GM12873 (cell line): ENCODE results near the gene S1PR1.

Experiments used
- TF ChIP-seq, protein P1 (sequence below): IDR thresholded peaks from 2 replicates; pipeline ENCODE4 v1.5.1; 2012; ENCODE audit warnings: low read depth, mild to moderate bottlenecking, moderate library complexity, low read length, control low read depth; ENCODE audit not compliant: insufficient read depth; ENCODE audit errors: missing control alignments

The S1PR1 gene

DNA sequence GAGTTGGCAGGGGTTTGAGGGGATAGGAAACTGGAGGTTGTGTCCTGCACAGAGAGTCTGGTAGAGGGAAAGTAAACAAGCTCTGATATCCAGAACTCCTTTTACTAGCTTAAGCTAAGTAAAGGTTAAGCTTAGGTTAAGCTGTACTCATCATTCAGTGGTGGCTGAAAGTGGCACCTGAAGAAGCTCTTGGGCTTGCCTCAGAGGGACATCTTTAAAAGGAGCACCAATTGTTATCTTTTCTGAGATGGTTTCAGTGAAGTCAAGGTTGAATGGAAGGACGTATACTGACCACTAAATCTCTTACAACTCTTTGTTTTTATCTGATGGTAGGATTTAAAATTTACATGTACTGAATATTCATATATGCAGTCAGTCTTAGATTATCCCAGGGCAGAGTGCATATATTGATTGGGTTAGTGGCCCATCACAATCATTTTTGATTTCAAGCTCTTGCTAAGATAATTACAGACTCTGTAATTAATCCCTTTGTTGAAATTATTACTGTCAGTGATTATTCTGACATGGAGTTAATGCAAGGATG lies 43.3 kb downstream of the S1PR1 start:
- TF ChIP-seq, protein P1, sequence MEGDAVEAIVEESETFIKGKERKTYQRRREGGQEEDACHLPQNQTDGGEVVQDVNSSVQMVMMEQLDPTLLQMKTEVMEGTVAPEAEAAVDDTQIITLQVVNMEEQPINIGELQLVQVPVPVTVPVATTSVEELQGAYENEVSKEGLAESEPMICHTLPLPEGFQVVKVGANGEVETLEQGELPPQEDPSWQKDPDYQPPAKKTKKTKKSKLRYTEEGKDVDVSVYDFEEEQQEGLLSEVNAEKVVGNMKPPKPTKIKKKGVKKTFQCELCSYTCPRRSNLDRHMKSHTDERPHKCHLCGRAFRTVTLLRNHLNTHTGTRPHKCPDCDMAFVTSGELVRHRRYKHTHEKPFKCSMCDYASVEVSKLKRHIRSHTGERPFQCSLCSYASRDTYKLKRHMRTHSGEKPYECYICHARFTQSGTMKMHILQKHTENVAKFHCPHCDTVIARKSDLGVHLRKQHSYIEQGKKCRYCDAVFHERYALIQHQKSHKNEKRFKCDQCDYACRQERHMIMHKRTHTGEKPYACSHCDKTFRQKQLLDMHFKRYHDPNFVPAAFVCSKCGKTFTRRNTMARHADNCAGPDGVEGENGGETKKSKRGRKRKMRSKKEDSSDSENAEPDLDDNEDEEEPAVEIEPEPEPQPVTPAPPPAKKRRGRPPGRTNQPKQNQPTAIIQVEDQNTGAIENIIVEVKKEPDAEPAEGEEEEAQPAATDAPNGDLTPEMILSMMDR, result no peak

DNA sequence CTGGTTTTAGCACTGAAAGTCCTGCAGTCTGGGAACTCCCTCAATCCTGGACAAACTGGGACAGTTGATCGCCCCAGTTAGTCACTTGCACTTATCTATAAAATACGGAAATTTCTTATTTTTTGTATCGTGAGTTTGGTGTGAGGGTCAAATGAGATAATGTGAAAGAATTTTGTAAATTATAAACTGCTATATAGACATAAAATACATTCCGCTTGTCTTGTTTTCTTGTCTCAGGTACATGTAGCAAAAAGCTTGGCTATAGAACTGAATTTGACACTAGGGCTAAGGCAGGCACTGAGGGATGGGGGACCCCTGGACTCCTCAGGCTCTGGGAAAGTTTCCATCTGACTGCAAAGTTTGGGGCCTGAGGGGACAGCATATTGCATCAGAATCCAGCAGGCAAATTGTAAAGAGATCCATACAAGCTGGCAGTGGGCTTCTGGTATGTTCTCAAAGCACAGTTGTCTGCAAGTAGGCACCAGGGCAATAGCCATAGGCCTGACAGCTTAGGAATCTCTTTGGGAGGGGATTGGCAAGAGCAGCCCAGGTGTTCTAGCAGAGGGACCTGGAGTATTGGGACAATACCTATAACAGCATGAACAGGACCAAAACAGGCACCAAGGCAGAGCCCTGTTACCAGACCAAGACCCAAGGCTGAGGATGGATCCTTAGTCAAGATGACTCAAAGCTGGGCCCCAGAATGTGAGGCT lies 44.3 kb downstream of the S1PR1 start:
- TF ChIP-seq, protein P1, result no peak

DNA sequence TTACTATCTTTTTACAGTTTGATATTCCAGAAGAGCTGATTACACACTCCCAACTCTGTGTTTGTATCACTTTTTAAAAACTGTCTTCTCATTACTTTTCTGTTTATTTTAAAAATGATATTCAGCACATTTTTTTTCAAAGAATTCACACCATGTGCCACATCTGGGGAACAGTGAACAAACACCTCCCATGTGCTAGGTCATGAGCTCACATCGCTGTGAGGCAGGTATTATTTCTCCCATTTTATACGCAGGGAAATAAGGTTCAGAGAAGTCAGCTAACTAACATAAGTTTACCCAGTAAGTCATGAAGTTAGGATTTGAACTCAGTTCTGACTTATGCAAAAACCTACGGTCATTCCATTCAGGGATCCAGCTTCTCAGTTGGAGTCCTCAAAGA lies 44.9 kb downstream of the S1PR1 start:
- TF ChIP-seq, protein P1, result no peak

DNA sequence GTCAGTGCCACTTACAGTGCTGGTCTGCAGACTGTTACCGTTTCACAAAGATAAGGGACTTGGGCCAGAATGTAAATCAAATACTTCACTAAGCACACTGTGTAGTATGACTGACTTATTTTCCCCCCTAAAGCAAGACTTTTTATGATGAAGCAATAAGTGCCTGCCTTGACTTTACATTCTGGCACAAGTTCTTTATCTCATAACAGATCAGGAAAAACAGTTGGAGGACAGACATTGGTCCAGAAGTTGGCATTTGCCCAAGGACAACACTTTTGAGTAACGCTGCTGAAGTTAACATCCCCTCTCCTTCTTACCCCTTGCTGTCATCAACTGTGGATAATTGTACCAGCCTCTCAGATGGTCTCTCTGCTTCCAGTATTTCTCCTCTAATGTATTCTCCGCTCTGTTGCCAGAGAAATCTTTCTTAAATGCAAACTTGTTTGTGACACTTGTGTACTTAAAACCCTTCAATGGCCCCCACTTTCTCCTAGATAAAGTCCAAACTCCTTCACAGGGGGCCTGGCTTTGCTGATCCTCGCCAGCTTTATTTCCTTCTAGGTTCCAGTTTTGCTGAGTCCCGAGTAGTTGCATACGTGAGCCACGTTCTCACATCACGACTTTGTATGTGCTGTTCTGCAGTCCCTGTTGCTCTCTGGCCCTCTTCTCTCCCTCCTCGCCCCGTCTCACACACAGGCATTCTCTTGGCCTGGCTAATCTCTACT lies 45.7 kb downstream of the S1PR1 start:
- TF ChIP-seq, protein P1, result no peak

DNA sequence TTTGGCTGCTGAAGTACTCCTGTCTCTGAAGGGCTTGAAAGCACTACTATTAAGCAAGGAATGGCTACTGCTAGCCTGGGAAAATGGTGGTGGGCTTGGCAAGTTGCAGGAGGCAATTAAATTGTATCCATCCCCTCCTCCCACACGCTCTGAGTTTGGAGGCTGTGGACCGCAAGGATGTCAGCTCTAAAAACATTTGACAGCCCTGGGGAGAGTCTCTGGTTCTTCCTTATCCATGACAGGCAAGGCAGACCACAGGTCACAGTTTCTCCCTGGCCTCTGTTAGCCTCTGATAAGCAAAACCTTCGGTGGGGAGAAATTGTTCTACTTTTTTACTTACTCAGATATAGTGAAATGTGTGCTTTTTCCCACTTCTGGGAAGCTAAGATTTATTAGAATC lies 46.6 kb downstream of the S1PR1 start:
- TF ChIP-seq, protein P1, result no peak

DNA sequence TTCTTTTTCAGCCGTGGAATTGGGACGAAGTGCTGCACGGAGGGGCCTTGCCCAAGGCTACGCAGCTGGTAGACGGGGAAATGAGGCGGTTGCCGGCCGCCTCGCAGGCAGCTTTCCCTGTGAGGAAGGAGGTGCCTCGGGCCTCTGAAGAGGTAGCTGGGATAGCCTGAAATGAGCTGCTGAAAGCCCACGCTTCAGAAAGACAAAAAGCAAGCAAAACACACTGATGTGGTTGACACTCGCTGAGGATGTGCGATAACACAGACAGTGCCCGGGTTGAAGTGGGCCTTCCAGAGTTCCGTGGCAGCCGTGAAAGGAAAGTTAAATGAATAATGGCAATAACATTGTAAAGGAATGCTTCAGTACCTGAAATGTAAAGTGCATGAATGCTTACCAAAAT lies 47.2 kb downstream of the S1PR1 start:
- TF ChIP-seq, protein P1, result no peak

DNA sequence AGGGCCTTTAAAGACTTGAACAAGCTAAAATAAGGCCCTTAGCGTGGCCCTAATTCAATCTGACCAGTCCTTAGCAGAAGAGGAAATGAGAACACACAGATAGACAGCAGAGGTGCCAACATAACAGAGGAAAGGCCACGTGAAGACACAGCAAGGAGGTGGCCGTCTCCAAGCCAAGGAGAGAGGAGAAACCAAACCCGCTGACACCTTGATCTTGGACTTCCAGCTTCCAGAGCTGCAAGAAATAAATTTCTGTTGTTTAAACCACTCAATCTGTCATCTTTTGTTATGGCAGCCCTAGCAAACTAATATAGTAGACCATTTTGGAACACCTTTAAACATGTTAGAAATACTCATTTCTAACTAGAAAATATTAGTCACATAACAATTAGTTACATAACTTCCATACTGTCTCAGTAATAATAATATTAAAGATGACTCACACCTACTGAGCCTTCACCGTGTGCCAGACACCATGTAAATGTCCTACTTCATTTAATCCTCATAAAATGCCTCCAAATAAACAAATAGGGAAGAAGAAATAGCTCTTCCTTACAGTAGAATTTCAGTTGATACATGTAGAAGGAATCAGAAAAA lies 47.9 kb downstream of the S1PR1 start:
- TF ChIP-seq, protein P1, result no peak
